Epithelial cell of proximal tubule (primary cell): ENCODE data around the gene HPCAL1. TPM values are rescaled to one million over a fixed set of nuclear protein-coding genes. Genes with fewer than 3 reads are reported as not detected.

ENCODE experiments used
- DNase-seq: peaks from one replicate; pipeline ENCODE4 v3.0.0-alpha.2; 2011; ENCODE audit warnings: low read depth
- H3K4me3 ChIP-seq: 2 replicates; pipeline ENCODE4 v1.5.1; 2011; ENCODE audit warnings: low read depth, mild to moderate bottlenecking, low read length
- CTCF ChIP-seq: conservative IDR thresholded peaks from 2 replicates; pipeline ENCODE4 v1.5.1; 2012; ENCODE audit warnings: low read depth, mild to moderate bottlenecking, low read length
- total RNA-seq: library from RNA; depleted of rRNA; stranded (reverse); fragments of >200 nt; gene quantifications from 2 replicates; pipeline ENCODE4 v1.2.3, GENCODE V29; 2015

Gene HPCAL1
- total RNA-seq, 1 donor from 2014 or later = 72.3 TPM

GRCh38 chr2:10369269-10370255 is 66.9 kb downstream of the HPCAL1 start:
- DNase-seq = no peak
- H3K4me3 ChIP-seq = no peak overlapping the region
- TF ChIP-seq CTCF = no peak

GRCh38 chr2:10370390-10370789 is 67.7 kb downstream of the HPCAL1 start:
- no peak overlapping the region for H3K4me3 ChIP-seq
- DNase-seq = no peak
- no peak for TF ChIP-seq CTCF

GRCh38 chr2:10370895-10371294 is 68.2 kb downstream of the HPCAL1 start:
- H3K4me3 ChIP-seq = no peak overlapping the region
- TF ChIP-seq CTCF = no peak
- DNase-seq = no peak

GRCh38 chr2:10371441-10372196 is 68.9 kb downstream of the HPCAL1 start:
- DNase-seq = no peak
- no peak for TF ChIP-seq CTCF
- no peak overlapping the region for H3K4me3 ChIP-seq

GRCh38 chr2:10372203-10372861 is 69.6 kb downstream of the HPCAL1 start:
- no peak for DNase-seq
- no peak for TF ChIP-seq CTCF
- H3K4me3 ChIP-seq = no peak overlapping the region

GRCh38 chr2:10372862-10373240 is 70.1 kb downstream of the HPCAL1 start:
- no peak overlapping the region for H3K4me3 ChIP-seq
- no peak for TF ChIP-seq CTCF
- DNase-seq = no peak
